K562 (cell line): ENCODE results near the gene KLHL35. TPM values are rescaled to one million over a fixed set of nuclear protein-coding genes. Genes with fewer than 3 reads are reported as not detected.
A peak's percentile ranks its signal among the peaks of the same experiment; 100 is the strongest.

Experiments used
- ATAC-seq: fragments of 200-7000 bp; cut with Tn5 transposase; 3 replicates; pipeline ENCODE4 v1.9.1; 2020; ENCODE audit warnings: moderate library complexity
- BruUV-seq: library from RNA; stranded (reverse); fragments of 400-500 nt; replicated peaks from 2 replicates; lab custom pipeline; 2021; lab: Mats Ljungman, UMichigan
- CTCF ChIA-PET: fragments of 300-600 bp; formaldehyde crosslinking; extraction: SDS; loops from one replicate; lab custom pipeline; 2021; ENCODE audit warnings: low intra/inter-chr PET ratio; lab: Yijun Ruan, JAX
- POLR2A ChIA-PET: fragments of 300-600, 350-650 bp; sonication (Branson Sonifier 250); formaldehyde crosslinking; extraction: SDS; loops from one replicate; lab custom pipeline; 2021; ENCODE audit warnings: antibody characterized with exemption, inconsistent platforms; lab: Yijun Ruan, JAX
- DNase-seq, 4 experiments: peaks; one replicate each; pipeline versions ENCODE4 v3.0.0 to v3.0.0-alpha.2; 2011 to 2018; ENCODE audit warnings: low spot score in 3 of 4, mixed read lengths in 3 of 4; ENCODE audit errors: extremely low read depth in 1 of 4
- FAIRE-seq: peaks from 2 replicates; lab custom pipeline; 2011; peaks lifted over from hg19 to GRCh38; lab: Jason Lieb, UNC
- H2AFZ ChIP-seq: 2 replicates; pipeline ENCODE4 v1.6.0; 2011; ENCODE audit warnings: low read depth, low read length, control low read depth, inconsistent platforms
- H3K27ac ChIP-seq: fragments of 200-600 bp; 3 replicates; pipeline ENCODE4 v1.8.0; 2011; ENCODE audit warnings: low read depth, mild to moderate bottlenecking, control low read depth, inconsistent platforms, low read length, moderate library complexity, mixed read lengths; ENCODE audit errors: extremely low read depth
- H3K27me3 ChIP-seq, 2 experiments: fragments of 300-600 bp in 1 of 2; 2 replicates in 1 of 2; 3 replicates in 1 of 2; pipeline versions ENCODE4 v1.6.0 to v1.8.0; 2011; ENCODE audit warnings: inconsistent platforms in 2 of 2, low read length in 2 of 2, mild to moderate bottlenecking in 1 of 2, mixed read lengths in 1 of 2, moderate library complexity in 1 of 2; ENCODE audit not compliant: control insufficient read depth in 2 of 2, insufficient read depth in 2 of 2
- H3K36me3 ChIP-seq: fragments of 300-600 bp; 3 replicates; pipeline ENCODE4 v1.8.0; 2011; ENCODE audit warnings: mild to moderate bottlenecking, low read length, inconsistent platforms; ENCODE audit not compliant: control insufficient read depth, insufficient read depth
- H3K4me1 ChIP-seq, 2 experiments: fragments of 200-600 bp in 1 of 2; replicated peaks in 1 of 2; 2 replicates in 1 of 2; 3 replicates in 1 of 2; pipeline versions ENCODE4 v1.5.1 to v1.8.0; 2011; ENCODE audit warnings: inconsistent platforms in 2 of 2, low read length in 2 of 2, mild to moderate bottlenecking in 1 of 2, mixed read lengths in 1 of 2, moderate library complexity in 1 of 2; ENCODE audit not compliant: control insufficient read depth in 2 of 2, insufficient read depth in 2 of 2
- H3K4me2 ChIP-seq: 2 replicates; pipeline ENCODE4 v1.6.1; 2011; ENCODE audit warnings: low read length, control low read depth, inconsistent platforms, mixed read lengths; ENCODE audit not compliant: insufficient read depth
- H3K4me3 ChIP-seq: fragments of 200-600 bp; sonication (generic), shearing (Covaris generic); 2 replicates; pipeline ENCODE4 v1.5.1; 2016; ENCODE audit warnings: control low read depth, inconsistent platforms
- H3K79me2 ChIP-seq: fragments of 200-600 bp; 3 replicates; pipeline ENCODE4 v1.8.0; 2011; ENCODE audit warnings: low read length, inconsistent platforms; ENCODE audit not compliant: control insufficient read depth, insufficient read depth
- H3K9ac ChIP-seq, 2 experiments: 2 replicates each; pipeline versions ENCODE4 v1.6.0 to v1.6.1; 2011; ENCODE audit warnings: low read depth in 2 of 2, low read length in 2 of 2, control low read depth in 1 of 2, inconsistent platforms in 1 of 2, mild to moderate bottlenecking in 1 of 2, mixed read lengths in 1 of 2; ENCODE audit not compliant: insufficient read depth in 1 of 2
- H3K9me1 ChIP-seq: one replicate; pipeline ENCODE4 v1.6.0; 2011; ENCODE audit warnings: inconsistent platforms, mild to moderate bottlenecking, low read length, moderate library complexity; ENCODE audit not compliant: control insufficient read depth, insufficient read depth
- H3K9me3 ChIP-seq: replicated peaks from 2 replicates; pipeline ENCODE4 v1.5.1; 2011; ENCODE audit warnings: low read depth, low read length, inconsistent platforms; ENCODE audit not compliant: control insufficient read depth, insufficient read depth
- H4K20me1 ChIP-seq: replicated peaks from 2 replicates; pipeline ENCODE4 v1.6.1; 2011; ENCODE audit warnings: low read length, inconsistent platforms, mixed read lengths; ENCODE audit not compliant: control insufficient read depth, insufficient read depth
- BRD4 ChIP-seq: fragments of 200-600 bp; sonication (generic); IDR thresholded peaks from 2 replicates; pipeline ENCODE4 v1.6.1; 2017; ENCODE audit warnings: inconsistent platforms
- DMBX1 ChIP-seq: fragments of 250-450 bp; sonication (Bioruptor Pico); IDR thresholded peaks from 2 replicates; pipeline ENCODE4 v1.8.0; 2022; ENCODE audit warnings: inconsistent platforms, mild to moderate bottlenecking, moderate library complexity, borderline replicate concordance
- HNRNPK ChIP-seq: fragments of 200-400 bp; formaldehyde crosslinking; IDR thresholded peaks from one replicate; pipeline ENCODE4 v1.6.1; 2018; ENCODE audit warnings: mild to moderate bottlenecking, low read depth, low read length; ENCODE audit not compliant: poor library complexity, severe bottlenecking
- HOXB6 ChIP-seq: fragments of 250-450 bp; sonication (Bioruptor Pico); IDR thresholded peaks from 2 replicates; pipeline ENCODE4 v1.5.1; 2022; ENCODE audit warnings: mild to moderate bottlenecking, borderline replicate concordance
- HSF4 ChIP-seq: fragments of 250-450 bp; sonication (Bioruptor Pico); IDR thresholded peaks from 2 replicates; pipeline ENCODE4 v2.1.2; 2022; ENCODE audit warnings: mild to moderate bottlenecking, moderate library complexity, borderline replicate concordance
- JUNB ChIP-seq: fragments of 450-650 bp; formaldehyde crosslinking; conservative IDR thresholded peaks from 2 replicates; pipeline ENCODE4 v1.4.0; 2020; ENCODE audit warnings: mild to moderate bottlenecking
- MTF1 ChIP-seq: fragments of 250-450 bp; sonication (Bioruptor Pico); IDR thresholded peaks from 2 replicates; pipeline ENCODE4 v1.9.0; 2021; ENCODE audit warnings: moderate library complexity, mild to moderate bottlenecking, inconsistent platforms, borderline replicate concordance
- POLR2AphosphoS2 ChIP-seq: IDR thresholded peaks from 2 replicates; pipeline ENCODE4 v1.6.1; 2012; ENCODE audit warnings: low read length, improper control_type of control experiment
- PTBP1 ChIP-seq: fragments of 200-400 bp; formaldehyde crosslinking; IDR thresholded peaks from 2 replicates; pipeline ENCODE4 v1.6.1; 2017; ENCODE audit warnings: low read depth, low read length
- RBFOX2 ChIP-seq: fragments of 200-400 bp; formaldehyde crosslinking; IDR thresholded peaks from 2 replicates; pipeline ENCODE4 v1.6.1; 2017; ENCODE audit warnings: low read depth, mild to moderate bottlenecking, low read length, moderate library complexity
- RBM22 ChIP-seq: fragments of 200-400 bp; formaldehyde crosslinking; IDR thresholded peaks from 2 replicates; pipeline ENCODE4 v1.6.1; 2018; ENCODE audit warnings: low read length, low read depth; ENCODE audit not compliant: poor library complexity, severe bottlenecking
- SRSF3 ChIP-seq: fragments of 200-400 bp; formaldehyde crosslinking; IDR thresholded peaks from 2 replicates; pipeline ENCODE4 v1.6.1; 2016; ENCODE audit warnings: mild to moderate bottlenecking, low read length, moderate library complexity; ENCODE audit not compliant: insufficient read depth
- TFAM ChIP-seq: fragments of 250-450 bp; sonication (Bioruptor Pico); conservative IDR thresholded peaks from 2 replicates; pipeline ENCODE4 v1.5.0; 2021; ENCODE audit warnings: mild to moderate bottlenecking, moderate library complexity
- XRCC5 ChIP-seq: fragments of 200-400 bp; formaldehyde crosslinking; IDR thresholded peaks from 2 replicates; pipeline ENCODE4 v1.6.1; 2017; ENCODE audit warnings: low read depth, mild to moderate bottlenecking, low read length
- ZNF583 ChIP-seq: fragments of 250-450 bp; sonication (Bioruptor Pico); IDR thresholded peaks from 2 replicates; pipeline ENCODE4 v1.4.0; 2020
- ZNF695 ChIP-seq: fragments of 450-650 bp; formaldehyde crosslinking; IDR thresholded peaks from 2 replicates; pipeline ENCODE4 v1.4.0; 2020; ENCODE audit warnings: mild to moderate bottlenecking, moderate library complexity
- ZNF76 ChIP-seq: fragments of 250-450 bp; sonication (Bioruptor Pico); IDR thresholded peaks from 2 replicates; pipeline ENCODE4 v1.4.0; 2020; ENCODE audit warnings: mild to moderate bottlenecking, moderate library complexity, borderline replicate concordance
- WGBS: fragments of 100-300 bp; shearing (Covaris generic); methylation state at CpG from one replicate; pipeline ENCODE4 v1.1.6; 2016; ENCODE audit warnings: low coverage, mixed read lengths; ENCODE audit not compliant: insufficient coverage; ENCODE audit errors: missing lambda C conversion rate; 5-methylcytosine and 5-hydroxymethylcytosine counted together
- in situ Hi-C: fragments of 300-500 bp; cut with MboI; formaldehyde crosslinking; loops from 4 replicates; pipeline ENCODE4 v1.15.0; 2018; ENCODE audit warnings: inconsistent platforms, mixed read lengths
- intact Hi-C: fragments of 100-400 bp; cut with micrococcal nuclease; formaldehyde crosslinking; loops from 2 replicates; pipeline ENCODE4 v1.14.2; 2022
- polyA plus RNA-seq, 8 experiments: library from polyadenylated mRNA; depleted of rRNA in 4 of 8; stranded (reverse) in 5 of 8; unstranded in 3 of 8; fragments of >200 nt; fragmentation: Nextera tagmentation in 2 of 8; fragmentation: Illumina TruSeq in 1 of 8; extraction: Ambion mirVana in 2 of 8; extraction: Trizol in 1 of 8; gene quantifications; 2 replicates each; pipeline versions ENCODE4 v1.2.1 to v1.2.3, GENCODE V29; 2011 to 2014; ENCODE audit warnings: inconsistent platforms in 1 of 8, missing spikeins in 1 of 8
- total RNA-seq, 7 experiments: library from RNA; depleted of rRNA in 6 of 7; stranded (reverse); fragments of >200 nt in 6 of 7; fragmentation: Illumina TruSeq in 2 of 7; extraction: Trizol in 2 of 7; gene quantifications; 2 replicates each; pipeline versions ENCODE4 v1.2.1 to v1.2.3, GENCODE V29; 2011 to 2021; ENCODE audit warnings: low replicate concordance in 1 of 7
- TF ChIP-seq, protein P1 (sequence below): fragments of 250-450 bp; sonication (Bioruptor Pico); IDR thresholded peaks from 2 replicates; pipeline ENCODE4 v1.8.0; 2021; ENCODE audit warnings: moderate library complexity, mild to moderate bottlenecking, inconsistent platforms

Gene KLHL35
- total and polyA plus RNA-seq, 9 of the 15 experiments (the other 6 are each of a cell fraction or from before 2014, with no cell fraction given), result not detected

DNA sequence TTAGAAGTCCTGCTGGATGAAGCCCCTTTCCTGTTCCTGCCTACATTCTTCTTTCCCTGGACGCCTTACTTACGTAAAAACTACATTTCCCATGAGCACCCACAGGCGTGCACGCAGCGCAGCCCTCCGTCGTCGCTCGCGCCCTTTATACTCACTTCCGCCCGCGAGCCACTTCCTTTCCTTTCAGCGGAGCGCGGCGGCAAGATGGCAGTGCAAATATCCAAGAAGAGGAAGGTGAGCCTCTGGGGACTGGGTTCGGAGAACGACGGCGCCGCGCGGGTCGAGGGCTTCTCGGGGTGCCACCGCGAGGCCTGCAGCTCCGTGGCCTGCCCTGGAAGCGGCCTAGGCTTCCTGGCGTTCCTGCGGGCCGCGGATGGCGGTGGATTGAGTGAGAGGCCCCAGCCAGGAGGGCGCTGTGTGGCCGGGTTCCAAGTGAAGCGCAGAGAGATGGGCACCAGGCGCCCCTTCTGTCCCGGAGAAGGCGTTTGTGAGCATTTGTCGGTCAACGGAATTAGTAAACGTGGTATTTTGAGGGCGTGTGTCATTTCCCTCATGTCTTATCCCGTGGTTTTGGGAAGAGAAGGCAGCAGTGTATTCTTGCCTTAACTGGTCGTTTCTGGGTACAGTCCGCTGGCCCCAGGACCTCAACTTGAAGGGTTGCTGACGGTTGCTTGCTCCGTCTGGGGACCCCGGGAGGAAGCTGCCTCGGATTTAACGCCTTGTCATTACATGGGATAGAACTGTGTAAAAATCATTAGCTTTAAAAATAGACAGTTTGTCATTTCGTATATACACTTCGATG is 33.5 kb downstream of the KLHL35 start, which contains the start of gene RPS3 (continued):
- TF ChIP-seq HOXB6 (no peak), HSF4 (CRISPR knock-in tag) (no peak), HNRNPK (no peak), XRCC5 (peak; percentile 76), RBM22 (peak; percentile 96), BRD4 (peak; percentile 99), SRSF3 (0 out of 2 replicates have a peak, but pooled peaks have one; percentile 74), PTBP1 (0 out of 2 replicates have a peak, but pooled peaks have one; percentile 62)

DNA sequence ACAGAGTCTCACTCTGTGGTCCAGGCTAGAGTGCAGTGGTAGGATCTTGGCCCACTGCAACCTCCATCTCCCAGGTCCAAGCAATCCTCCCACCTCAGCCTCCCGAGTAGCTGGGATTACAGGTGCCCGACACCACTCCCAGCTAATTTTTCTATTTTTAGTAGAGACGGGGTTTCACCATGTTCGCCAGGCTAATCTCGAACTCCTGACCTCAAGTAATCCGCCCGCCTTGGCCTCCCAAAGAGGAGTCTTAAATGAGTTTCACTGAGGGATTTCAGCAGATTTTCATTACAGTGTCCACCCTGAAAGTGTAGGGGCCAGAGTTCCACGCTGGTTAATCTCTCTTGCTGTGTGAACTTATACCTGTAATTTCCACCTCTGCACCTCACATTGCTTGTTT is 34.1 kb downstream of the KLHL35 start:
- no TSS peak for BruUV-seq
- peak overlapping the region; percentile 98 for H3K4me2 ChIP-seq
- no peak for TF ChIP-seq MTF1 (CRISPR knock-in tag)
- no peak for TF ChIP-seq ZNF583 (CRISPR knock-in tag)
- TF ChIP-seq ZNF695 (CRISPR knock-in tag), result no peak
- TF ChIP-seq RBFOX2, result no peak
- TF ChIP-seq ZNF76 (CRISPR knock-in tag), result no peak
- no peak for TF ChIP-seq JUNB (CRISPR knock-in tag)
- no peak for TF ChIP-seq DMBX1 (CRISPR knock-in tag)
- TF ChIP-seq, protein P1, sequence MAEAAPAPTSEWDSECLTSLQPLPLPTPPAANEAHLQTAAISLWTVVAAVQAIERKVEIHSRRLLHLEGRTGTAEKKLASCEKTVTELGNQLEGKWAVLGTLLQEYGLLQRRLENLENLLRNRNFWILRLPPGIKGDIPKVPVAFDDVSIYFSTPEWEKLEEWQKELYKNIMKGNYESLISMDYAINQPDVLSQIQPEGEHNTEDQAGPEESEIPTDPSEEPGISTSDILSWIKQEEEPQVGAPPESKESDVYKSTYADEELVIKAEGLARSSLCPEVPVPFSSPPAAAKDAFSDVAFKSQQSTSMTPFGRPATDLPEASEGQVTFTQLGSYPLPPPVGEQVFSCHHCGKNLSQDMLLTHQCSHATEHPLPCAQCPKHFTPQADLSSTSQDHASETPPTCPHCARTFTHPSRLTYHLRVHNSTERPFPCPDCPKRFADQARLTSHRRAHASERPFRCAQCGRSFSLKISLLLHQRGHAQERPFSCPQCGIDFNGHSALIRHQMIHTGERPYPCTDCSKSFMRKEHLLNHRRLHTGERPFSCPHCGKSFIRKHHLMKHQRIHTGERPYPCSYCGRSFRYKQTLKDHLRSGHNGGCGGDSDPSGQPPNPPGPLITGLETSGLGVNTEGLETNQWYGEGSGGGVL (CRISPR knock-in tag), result no peak
- no peak for TF ChIP-seq TFAM (CRISPR knock-in tag)
- no peak for TF ChIP-seq POLR2AphosphoS2

More for the DNA sequence above, 34.1 kb downstream of the KLHL35 start:
- ATAC-seq, result peak; percentile 7
- no peak for FAIRE-seq
- ChIA-PET CTCF (no interaction called here), POLR2A (interaction anchor here (0.5 to 3.8 kb wide), 12 partner anchors 10 to 413 kb away, joined by 3 to 52 read pairs (median 7); no protein-coding TSS in a partner anchor)
- peaks cover 50% of the 10 kb centered on the region for H3K79me2 ChIP-seq
- peaks cover 44% of the 10 kb centered on the region for H3K36me3 ChIP-seq
- no peaks in the 10 kb centered on the region for H3K27me3 ChIP-seq
- no peak overlapping the region; the same call in 1 of the 2 replicates for H3K4me3 ChIP-seq
- 39% methylated on average over 8 of the region's 8 CpGs for WGBS
- H4K20me1 ChIP-seq, result peaks cover 43% of the 10 kb centered on the region
- intact Hi-C loops, result no loop called here
- DNase-seq, result no peak
- H3K27ac ChIP-seq, result peak overlapping the region; percentile 48; the same call in 2 of the 3 replicates
- peaks cover 9 to 24% of the 10 kb centered on the region in 2 experiments; a peak in 3 of 5 replicates for H3K4me1 ChIP-seq
- in situ Hi-C loops, result no loop called here
- H3K9me1 ChIP-seq, result peaks cover 12% of the 10 kb centered on the region
- peak overlapping the region; percentile 98 for H2AFZ ChIP-seq
- H3K9ac ChIP-seq, result 0 out of 4 replicates have a peak overlapping the region, but pooled peaks of 1 of the 2 experiments have one; percentile 25
- no peaks in the 10 kb centered on the region for H3K9me3 ChIP-seq
